CD14-positive monocyte (primary cell): Measurements from ENCODE around the gene NADK2. TPM values are rescaled to one million over a fixed set of nuclear protein-coding genes. Genes with fewer than 3 reads are reported as not detected.

Source experiments
- DNase-seq, 3 donors: peaks; one replicate each; pipeline ENCODE4 v3.0.0-alpha.2; 2011 to 2022
- H2AFZ ChIP-seq: 2 replicates; pipeline ENCODE4 v1.6.0; 2012; ENCODE audit warnings: mild to moderate bottlenecking, low read depth, low read length, inconsistent platforms; ENCODE audit not compliant: insufficient read depth, poor library complexity, severe bottlenecking
- H3K27ac ChIP-seq, 2 donors: 1 replicate in 1 of 2; 2 replicates in 1 of 2; pipeline ENCODE4 v1.5.1; 2012 to 2013; ENCODE audit warnings: low read length in 2 of 2, control low read depth in 1 of 2, inconsistent platforms in 1 of 2, low read depth in 1 of 2, mild to moderate bottlenecking in 1 of 2
- H3K27me3 ChIP-seq, 2 donors: one replicate each; pipeline versions ENCODE4 v1.6.0 to v1.6.1; 2011 to 2013; ENCODE audit warnings: low read length in 2 of 2; ENCODE audit not compliant: control insufficient read depth in 2 of 2, insufficient read depth in 2 of 2
- H3K36me3 ChIP-seq, 2 donors: replicated peaks in 1 of 2; 1 replicate in 1 of 2; 2 replicates in 1 of 2; pipeline versions ENCODE4 v1.5.1 to v1.6.1; 2012 to 2013; ENCODE audit warnings: low read length in 2 of 2, control low read depth in 1 of 2, inconsistent platforms in 1 of 2, mild to moderate bottlenecking in 1 of 2; ENCODE audit not compliant: insufficient read depth in 2 of 2, control insufficient read depth in 1 of 2
- H3K4me1 ChIP-seq, 2 donors: 1 replicate in 1 of 2; 2 replicates in 1 of 2; pipeline versions ENCODE4 v1.5.1 to v1.6.1; 2012 to 2013; ENCODE audit warnings: low read length in 2 of 2, control low read depth in 1 of 2, inconsistent platforms in 1 of 2, mild to moderate bottlenecking in 1 of 2, moderate library complexity in 1 of 2; ENCODE audit not compliant: insufficient read depth in 2 of 2, control insufficient read depth in 1 of 2
- H3K4me2 ChIP-seq: replicated peaks from 2 replicates; pipeline ENCODE3; 2012; ENCODE audit warnings: low read length, moderate library complexity, mild to moderate bottlenecking; ENCODE audit not compliant: poor library complexity, severe bottlenecking; ENCODE audit errors: extremely low read depth
- H3K4me3 ChIP-seq, 3 experiments: fragments of 200-600 bp in 1 of 3; sonication (generic) in 1 of 3; replicated peaks in 1 of 3; 1 replicate in 2 of 3; 2 replicates in 1 of 3; pipeline ENCODE4 v1.5.1; 2011 to 2013; ENCODE audit warnings: low read length in 3 of 3, mild to moderate bottlenecking in 3 of 3, control low read depth in 2 of 3, low read depth in 2 of 3, inconsistent platforms in 1 of 3, moderate library complexity in 1 of 3
- H3K79me2 ChIP-seq: 2 replicates; pipeline ENCODE4 v1.6.0; 2012; ENCODE audit warnings: mild to moderate bottlenecking, control low read depth, inconsistent platforms, low read length, moderate library complexity; ENCODE audit not compliant: insufficient read depth
- H3K9ac ChIP-seq: 2 replicates; pipeline ENCODE4 v1.6.0; 2017; ENCODE audit warnings: low read length, mild to moderate bottlenecking; ENCODE audit not compliant: insufficient read depth, poor library complexity, severe bottlenecking
- H3K9me3 ChIP-seq, 2 donors: replicated peaks in 1 of 2; 1 replicate in 1 of 2; 2 replicates in 1 of 2; pipeline versions ENCODE4 v1.5.1 to v1.6.1; 2012 to 2013; ENCODE audit warnings: low read length in 2 of 2, control low read depth in 1 of 2; ENCODE audit not compliant: control insufficient read depth in 1 of 2, insufficient read depth in 1 of 2
- H4K20me1 ChIP-seq: 2 replicates; pipeline ENCODE4 v1.6.0; 2012; ENCODE audit warnings: mild to moderate bottlenecking, low read length, control low read depth, moderate library complexity; ENCODE audit not compliant: insufficient read depth
- H3K27ac Mint-ChIP-seq, 7 donors: one replicate each; pipeline ENCODE4 v1.8.0; 2020; ENCODE audit warnings: mild to moderate bottlenecking in 7 of 7, mixed read lengths in 7 of 7, moderate library complexity in 6 of 7, inconsistent platforms in 2 of 7
- H3K27me3 Mint-ChIP-seq, 3 donors: one replicate each; pipeline ENCODE4 v1.8.0; 2021 to 2022; ENCODE audit warnings: low read depth in 3 of 3, mild to moderate bottlenecking in 3 of 3, mixed read lengths in 3 of 3, moderate library complexity in 3 of 3, inconsistent platforms in 1 of 3
- H3K36me3 Mint-ChIP-seq, 2 donors: one replicate each; pipeline ENCODE4 v1.8.0; 2020; ENCODE audit warnings: mixed read lengths in 2 of 2, inconsistent platforms in 1 of 2, mild to moderate bottlenecking in 1 of 2
- H3K4me1 Mint-ChIP-seq: one replicate; pipeline ENCODE4 v1.8.0; 2020; ENCODE audit warnings: mild to moderate bottlenecking, mixed read lengths
- H3K4me3 Mint-ChIP-seq, 2 donors: one replicate each; pipeline ENCODE4 v1.8.0; 2020; ENCODE audit warnings: mild to moderate bottlenecking in 2 of 2, mixed read lengths in 2 of 2, moderate library complexity in 1 of 2
- H3K9me3 Mint-ChIP-seq, 7 donors: one replicate each; pipeline ENCODE4 v1.8.0; 2020 to 2022; ENCODE audit warnings: mixed read lengths in 7 of 7, mild to moderate bottlenecking in 6 of 7, moderate library complexity in 6 of 7, inconsistent platforms in 2 of 7
- CTCF ChIP-seq: fragments of 200-600 bp; IDR thresholded peaks from one replicate; pipeline ENCODE4 v1.8.0; 2022; ENCODE audit warnings: antibody characterized with exemption, mild to moderate bottlenecking
- WGBS: methylation state at CpG from one replicate; pipeline ENCODE4 v1.1.5; 2013; ENCODE audit warnings: missing lambda C conversion rate; ENCODE audit not compliant: insufficient coverage; 5-methylcytosine and 5-hydroxymethylcytosine counted together
- intact Hi-C, 2 donors: fragments of 100-400 bp; cut with micrococcal nuclease; formaldehyde crosslinking; loops; one replicate each; pipeline versions ENCODE4 v1.15.0 to v1.15.1; 2023
- polyA plus RNA-seq, 3 donors: library from polyadenylated mRNA; depleted of rRNA in 1 of 3; unstranded in 2 of 3; stranded (reverse) in 1 of 3; fragments of 300-500 nt in 2 of 3; fragments of >200 nt in 1 of 3; fragmentation: Illumina TruSeq in 2 of 3; gene quantifications; 1 replicate in 2 of 3; 2 replicates in 1 of 3; pipeline ENCODE4 v1.2.3, GENCODE V29; 2012 to 2021

Gene NADK2
- polyA plus RNA-seq, 3 donors: 2.6 to 5.9 (median 3.3) TPM

GRCh38 chr5:36253575-36253974, 11.8 kb upstream of the NADK2 start:
- Histone ChIP-seq H4K20me1 (no peaks in the 10 kb centered on the region), H3K79me2 (no peaks in the 10 kb centered on the region), H3K9me3 (no peaks in the 10 kb centered on the region), H3K27ac (no peak overlapping the region), H3K4me1 (no peaks in the 10 kb centered on the region), H3K4me3 (no peak overlapping the region), H3K9ac (no peak overlapping the region), H3K4me2 (no peak overlapping the region), H3K36me3 (no peaks in the 10 kb centered on the region), H3K27me3 (no peaks in the 10 kb centered on the region), H2AFZ (no peak overlapping the region)
- intact Hi-C loops: no loop called here
- no peaks in the 10 kb centered on the region for H3K27me3 Mint-ChIP-seq
- no peak overlapping the region for H3K27ac Mint-ChIP-seq
- no peaks in the 10 kb centered on the region for H3K4me1 Mint-ChIP-seq
- H3K36me3 Mint-ChIP-seq: no peaks in the 10 kb centered on the region
- H3K9me3 Mint-ChIP-seq: no peaks in the 10 kb centered on the region
- no peak for TF ChIP-seq CTCF
- H3K4me3 Mint-ChIP-seq: no peak overlapping the region
- DNase-seq: no peak
- WGBS: no CpG with 5 or more reads among the region's 4 CpGs

GRCh38 chr5:36252722-36253365, 11.1 kb upstream of the NADK2 start:
- Histone ChIP-seq H3K27ac (no peak overlapping the region), H3K9ac (no peak overlapping the region), H2AFZ (no peak overlapping the region), H3K79me2 (no peaks in the 10 kb centered on the region), H3K27me3 (no peaks in the 10 kb centered on the region), H3K4me1 (no peaks in the 10 kb centered on the region), H3K9me3 (no peaks in the 10 kb centered on the region), H3K4me3 (no peak overlapping the region), H3K4me2 (no peak overlapping the region), H3K36me3 (no peaks in the 10 kb centered on the region), H4K20me1 (no peaks in the 10 kb centered on the region)
- no peaks in the 10 kb centered on the region for H3K9me3 Mint-ChIP-seq
- no peak overlapping the region for H3K27ac Mint-ChIP-seq
- no peak overlapping the region for H3K4me3 Mint-ChIP-seq
- H3K36me3 Mint-ChIP-seq: no peaks in the 10 kb centered on the region
- no peak for DNase-seq
- WGBS: 80% methylated on average over 1 of the region's 3 CpGs
- no peak for TF ChIP-seq CTCF
- H3K4me1 Mint-ChIP-seq: no peaks in the 10 kb centered on the region
- H3K27me3 Mint-ChIP-seq: peaks cover 0 to 1% (median 0%) of the 10 kb centered on the region in 3 donors
- intact Hi-C loops: no loop called here
